GM19238 (cell line): Measurements from ENCODE around the gene ARMC9.
A peak's percentile ranks its signal among the peaks of the same experiment; 100 is the strongest.
"Not testable (repeated sequence)": the region's sequence is repeated elsewhere in the genome, so short reads cannot be mapped to it uniquely, and the experiment has no call there.

ENCODE experiments used
- DNase-seq: peaks from one replicate; pipeline ENCODE4 v3.0.0; 2011; ENCODE audit warnings: low spot score; ENCODE audit not compliant: insufficient read length

ARMC9 gene

GRCh38 chr2:231398585-231398984 is 200.2 kb downstream of the ARMC9 start:
- DNase-seq, result no peak

GRCh38 chr2:231399046-231399852 is 200.8 kb downstream of the ARMC9 start:
- no peak for DNase-seq

- DNase-seq, result no peak
Observed at GRCh38 chr2:231399853-231400680, 201.6 kb downstream of the ARMC9 start.

GRCh38 chr2:231400681-231401080 is 202.2 kb downstream of the ARMC9 start:
- not testable (repeated sequence) for DNase-seq

GRCh38 chr2:231401101-231401500 is 202.7 kb downstream of the ARMC9 start:
- DNase-seq, result not testable (repeated sequence)

- DNase-seq, result not testable (repeated sequence)
Observed at GRCh38 chr2:231403421-231404182, 205.2 kb downstream of the ARMC9 start.

GRCh38 chr2:231404183-231404578 is 205.8 kb downstream of the ARMC9 start:
- DNase-seq, result not testable (repeated sequence)

GRCh38 chr2:231405601-231406367 is 207.4 kb downstream of the ARMC9 start:
- not testable (repeated sequence) for DNase-seq

- not testable (repeated sequence) for DNase-seq
Observed at GRCh38 chr2:231407686-231408085, 209.3 kb downstream of the ARMC9 start.

- DNase-seq, result not testable (repeated sequence)
Observed at GRCh38 chr2:231408304-231408703, 209.9 kb downstream of the ARMC9 start.

- DNase-seq, result no peak
Observed at GRCh38 chr2:231409776-231410175, 211.3 kb downstream of the ARMC9 start.

GRCh38 chr2:231410293-231411004 is 212.0 kb downstream of the ARMC9 start:
- DNase-seq, result no peak

- no peak for DNase-seq
Observed at GRCh38 chr2:231411237-231411636, 212.8 kb downstream of the ARMC9 start.

- DNase-seq, result peak; percentile 80
Observed at GRCh38 chr2:231411831-231412617, 213.6 kb downstream of the ARMC9 start.

GRCh38 chr2:231412618-231412963 is 214.2 kb downstream of the ARMC9 start:
- no peak for DNase-seq

GRCh38 chr2:231413456-231413855 is 215.0 kb downstream of the ARMC9 start:
- no peak for DNase-seq

GRCh38 chr2:231413921-231414476 is 215.6 kb downstream of the ARMC9 start:
- DNase-seq, result no peak

- DNase-seq, result no peak
Observed at GRCh38 chr2:231415029-231415428, 216.6 kb downstream of the ARMC9 start.
